GM19455 (cell line): ENCODE results near the gene MIDN.

ENCODE experiments used
- ATAC-seq: cut with Tn5 transposase; IDR thresholded peaks from one replicate; pipeline ENCODE4 v1.9.1; 2021; ENCODE audit not compliant: unreplicated experiment

The MIDN gene

GRCh38 chr19:1280636-1281568 lies 32.5 kb downstream of the MIDN start:
- ATAC-seq, result no peak

- ATAC-seq, result no peak
Observed at GRCh38 chr19:1281569-1282287, 33.3 kb downstream of the MIDN start.

- ATAC-seq, result no peak
Observed at GRCh38 chr19:1282588-1283206, 34.3 kb downstream of the MIDN start.

GRCh38 chr19:1283207-1283916 lies 35.0 kb downstream of the MIDN start:
- ATAC-seq, result no peak

- no peak for ATAC-seq
Observed at GRCh38 chr19:1283917-1284292, 35.5 kb downstream of the MIDN start.

- ATAC-seq, result no peak
Observed at GRCh38 chr19:1284293-1284978, 36.1 kb downstream of the MIDN start.

GRCh38 chr19:1284979-1285736 lies 36.8 kb downstream of the MIDN start:
- no peak for ATAC-seq

GRCh38 chr19:1285737-1286360 lies 37.5 kb downstream of the MIDN start, which contains the start of gene EFNA2:
Gene EFNA2 (plus strand): TSS chr19:1285873. CDS start chr19:1286169, 296 bp downstream.
- no peak for ATAC-seq

GRCh38 chr19:1286487-1287353 lies 38.3 kb downstream of the MIDN start:
- no peak for ATAC-seq

GRCh38 chr19:1287354-1288225 lies 39.2 kb downstream of the MIDN start:
- ATAC-seq, result no peak

GRCh38 chr19:1288226-1288612 lies 39.8 kb downstream of the MIDN start:
- ATAC-seq, result no peak

- no peak for ATAC-seq
Observed at GRCh38 chr19:1288833-1289685, 40.7 kb downstream of the MIDN start.

GRCh38 chr19:1289686-1290025 lies 41.3 kb downstream of the MIDN start:
- ATAC-seq, result no peak

GRCh38 chr19:1290196-1290702 lies 41.9 kb downstream of the MIDN start:
- ATAC-seq, result no peak

- ATAC-seq, result no peak
Observed at GRCh38 chr19:1290703-1291651, 42.6 kb downstream of the MIDN start.
